HG02943 (cell line): ENCODE results near the gene PPP3CA.
A peak's percentile ranks its signal among the peaks of the same experiment; 100 is the strongest.
"Not testable (repeated sequence)": the region's sequence is repeated elsewhere in the genome, so short reads cannot be mapped to it uniquely, and the experiment has no call there.

Experiments used
- ATAC-seq: cut with Tn5 transposase; IDR thresholded peaks from one replicate; pipeline ENCODE4 v1.9.1; 2021; ENCODE audit warnings: mild to moderate bottlenecking, low read depth, moderate library complexity; ENCODE audit not compliant: unreplicated experiment

The PPP3CA gene

DNA sequence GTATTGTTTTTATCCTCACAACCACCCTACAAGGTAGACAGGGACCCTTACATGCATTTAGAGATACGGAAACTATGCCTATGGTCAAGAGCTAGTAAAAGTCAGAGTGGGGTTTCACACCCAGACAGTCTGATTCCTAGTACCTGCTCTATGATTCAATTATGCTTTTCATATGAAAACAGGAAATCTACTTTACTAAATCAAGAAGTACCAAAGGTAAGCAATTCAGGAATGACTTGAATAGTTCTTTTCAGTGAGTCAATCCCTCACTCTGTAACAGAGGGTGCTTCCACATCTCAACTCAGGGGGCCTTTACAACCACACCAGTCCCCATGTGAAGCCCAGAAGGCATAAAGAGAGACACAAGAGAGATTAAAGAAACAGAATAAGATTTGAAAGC, 191.4 kb downstream of the PPP3CA start:
- ATAC-seq, result no peak

DNA sequence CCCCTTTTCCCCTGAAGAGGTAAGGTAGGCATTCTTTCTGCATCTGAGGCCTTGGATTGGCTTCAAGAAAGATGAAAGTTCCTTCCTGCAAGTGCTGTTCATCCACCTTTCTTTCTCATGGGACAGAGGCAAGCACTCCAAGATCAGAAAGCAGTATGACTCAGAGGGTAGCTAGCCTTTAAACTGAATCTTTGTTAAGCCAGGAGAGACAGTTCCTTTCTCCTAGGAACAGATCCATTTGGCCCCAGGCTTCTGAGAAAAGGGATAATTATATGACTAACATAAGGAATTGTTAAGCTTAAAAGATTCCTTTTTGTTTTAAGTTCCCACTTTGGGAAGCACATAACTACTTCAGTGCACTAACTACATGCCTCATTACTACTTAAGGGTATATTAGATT, 192.0 kb downstream of the PPP3CA start:
- ATAC-seq, result no peak

DNA sequence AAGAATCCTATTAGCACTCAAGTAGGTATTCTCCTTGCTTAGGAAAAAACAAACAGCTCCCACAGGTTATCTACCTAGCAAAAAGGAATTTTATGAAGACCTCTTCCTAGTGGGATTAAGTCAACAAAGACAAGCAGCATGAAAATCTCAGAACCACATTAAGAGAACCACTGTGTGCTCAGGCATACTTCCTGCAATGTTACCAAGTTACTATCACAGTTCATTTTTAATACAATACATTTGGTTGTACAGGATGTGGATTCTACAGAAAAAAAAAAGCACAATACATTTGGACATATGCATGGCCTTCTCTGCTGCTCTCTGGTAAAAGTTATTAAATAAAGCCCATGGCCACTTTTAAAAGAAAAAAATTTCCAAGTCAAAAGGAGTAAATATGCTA, 193.7 kb downstream of the PPP3CA start:
- ATAC-seq, result no peak

DNA sequence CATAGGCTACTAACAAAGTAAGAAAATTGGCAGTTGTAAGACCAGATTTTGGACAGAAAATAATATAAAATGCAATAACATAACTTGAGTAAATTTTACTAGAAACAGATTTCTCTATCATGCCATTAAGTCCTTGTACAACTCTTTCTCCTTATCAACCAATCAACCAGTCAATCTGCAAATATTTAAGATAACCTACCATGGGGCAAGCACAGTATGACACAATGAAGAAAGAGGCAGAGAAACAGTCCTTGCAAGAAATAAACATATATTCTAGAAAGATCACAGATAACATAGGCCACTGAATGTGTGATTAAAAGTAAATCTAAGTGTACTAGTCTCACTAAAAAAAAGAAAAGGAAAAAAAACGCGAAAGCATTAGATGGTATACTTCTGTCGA, 194.8 kb downstream of the PPP3CA start:
- ATAC-seq, result no peak

DNA sequence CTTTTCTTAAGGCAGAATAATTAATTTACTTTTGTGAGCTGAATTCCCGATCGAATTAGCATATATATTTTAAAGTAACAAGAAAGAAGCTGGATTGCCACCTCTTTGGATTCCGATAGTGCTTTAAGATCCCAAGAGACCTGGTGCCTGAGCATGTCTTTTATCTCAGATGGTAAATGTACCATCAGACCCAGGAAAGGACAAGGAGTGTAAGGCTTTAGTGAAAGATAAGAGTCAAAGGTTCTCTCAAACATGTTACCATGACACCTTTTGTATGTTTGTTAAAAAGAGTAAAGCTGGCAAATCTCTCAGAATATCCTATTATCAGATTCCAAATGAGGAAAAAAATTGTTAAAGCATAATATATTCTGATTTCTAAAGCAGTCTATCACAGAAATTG, 198.8 kb downstream of the PPP3CA start:
- no peak for ATAC-seq

DNA sequence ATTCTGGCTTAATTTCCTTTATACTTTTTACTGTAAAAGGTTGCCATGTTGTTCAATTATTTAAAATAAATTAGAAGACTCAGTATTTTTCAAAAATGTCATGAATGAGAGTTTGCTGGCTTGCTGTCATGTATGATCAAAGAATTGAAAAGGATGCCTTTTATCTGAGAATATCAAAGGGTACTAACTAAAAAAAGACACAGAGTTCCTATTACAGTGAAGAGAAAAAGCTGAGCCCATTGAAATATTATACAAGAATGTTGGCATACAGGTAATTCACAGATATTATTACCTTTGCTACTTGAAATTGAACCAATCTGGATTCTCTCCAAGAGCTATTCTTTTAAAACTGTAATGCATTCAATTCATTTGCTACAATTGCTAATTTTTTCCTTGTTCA, 200.0 kb downstream of the PPP3CA start:
- no peak for ATAC-seq

DNA sequence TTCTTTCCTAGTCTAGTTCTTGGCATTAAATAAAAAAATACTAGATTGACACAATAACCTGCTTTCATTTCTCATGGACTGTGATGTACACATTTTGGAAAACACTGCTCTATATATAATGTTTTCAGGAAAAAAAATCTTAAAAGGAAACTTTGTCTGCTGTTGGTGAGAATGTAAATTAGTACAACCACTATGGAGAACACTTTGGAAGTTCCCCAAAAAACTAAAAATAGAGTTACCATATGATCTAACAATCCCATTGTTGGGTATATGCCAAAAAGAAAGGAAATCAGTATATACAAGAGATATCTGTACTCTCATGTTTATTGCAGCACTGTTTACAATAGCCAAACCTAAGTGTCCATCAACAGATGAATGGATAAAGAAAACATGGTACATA, 202.3 kb downstream of the PPP3CA start:
- ATAC-seq, result no peak

DNA sequence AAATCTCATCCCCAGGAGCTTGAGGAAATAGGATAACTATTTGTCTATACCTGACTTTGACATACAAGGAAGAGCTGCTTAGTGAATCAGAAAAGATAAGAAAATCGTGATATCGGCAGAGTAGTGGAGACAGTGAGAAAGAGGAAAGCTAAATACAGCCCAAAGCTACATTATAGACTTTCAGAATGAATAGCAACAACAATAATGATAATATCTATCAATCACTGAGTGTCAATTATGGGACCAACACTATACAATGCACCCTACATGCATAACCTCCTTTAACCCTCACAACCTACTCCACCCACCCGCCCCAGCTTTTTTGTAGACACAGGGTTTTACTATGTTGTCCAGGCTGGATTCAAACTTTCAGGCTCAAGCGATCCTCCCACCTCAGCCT, 205.1 kb downstream of the PPP3CA start:
- no peak for ATAC-seq

DNA sequence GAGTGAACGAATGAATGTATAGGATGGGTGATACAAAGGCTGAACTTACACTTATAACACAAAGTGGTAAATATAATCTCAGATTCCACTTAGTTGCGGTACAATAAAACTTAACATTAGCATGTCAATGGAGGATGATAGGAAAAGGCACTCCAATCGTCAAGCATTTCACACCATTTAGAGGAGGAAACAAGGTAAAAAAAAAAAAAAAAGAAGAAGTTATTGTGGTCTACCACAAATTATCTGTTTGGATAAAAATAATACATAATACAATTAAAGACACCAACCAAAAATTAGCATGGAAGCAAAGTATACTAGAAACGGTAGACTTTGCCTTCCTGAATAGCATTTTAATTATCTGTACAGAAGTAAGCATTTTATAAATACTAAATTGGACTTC, 205.5 kb downstream of the PPP3CA start:
- ATAC-seq, result no peak

DNA sequence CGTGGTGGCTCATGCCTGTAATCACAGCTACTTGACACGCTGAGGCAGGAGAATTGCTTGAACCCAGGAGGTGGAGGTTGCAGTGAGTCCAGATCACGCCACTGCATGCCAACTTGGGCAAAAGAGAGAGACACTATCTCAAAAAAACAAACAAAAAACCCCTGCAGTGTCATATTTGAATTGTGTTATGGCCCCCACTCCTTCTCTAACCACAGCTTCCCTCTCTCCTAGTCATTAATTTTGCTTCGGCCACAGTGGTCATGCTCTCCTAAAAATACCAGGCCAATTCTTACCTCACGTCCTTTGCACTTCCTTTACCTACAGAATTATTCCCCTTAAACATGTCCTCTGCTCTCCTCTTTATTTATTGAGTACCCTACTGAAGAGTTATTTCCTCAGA, 206.1 kb downstream of the PPP3CA start:
- no peak for ATAC-seq

DNA sequence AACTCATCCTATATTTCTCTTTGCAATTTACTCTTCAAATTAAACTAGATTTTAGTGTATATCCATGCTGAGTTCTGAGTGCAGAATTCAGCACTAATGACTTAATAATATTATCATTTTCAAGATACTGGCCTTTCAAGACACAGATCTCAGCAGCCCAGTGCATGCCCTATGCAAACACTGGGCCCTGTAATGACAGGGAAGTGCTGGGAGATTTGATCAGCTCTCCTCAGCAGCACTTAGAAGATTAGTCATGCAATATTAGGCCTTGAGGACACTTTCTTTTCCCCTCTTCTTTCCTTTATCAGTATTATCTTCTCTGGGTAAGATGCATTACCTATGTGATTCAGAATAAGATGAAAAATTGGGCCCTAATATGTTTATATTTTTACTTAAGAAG, 207.1 kb downstream of the PPP3CA start:
- no peak for ATAC-seq

DNA sequence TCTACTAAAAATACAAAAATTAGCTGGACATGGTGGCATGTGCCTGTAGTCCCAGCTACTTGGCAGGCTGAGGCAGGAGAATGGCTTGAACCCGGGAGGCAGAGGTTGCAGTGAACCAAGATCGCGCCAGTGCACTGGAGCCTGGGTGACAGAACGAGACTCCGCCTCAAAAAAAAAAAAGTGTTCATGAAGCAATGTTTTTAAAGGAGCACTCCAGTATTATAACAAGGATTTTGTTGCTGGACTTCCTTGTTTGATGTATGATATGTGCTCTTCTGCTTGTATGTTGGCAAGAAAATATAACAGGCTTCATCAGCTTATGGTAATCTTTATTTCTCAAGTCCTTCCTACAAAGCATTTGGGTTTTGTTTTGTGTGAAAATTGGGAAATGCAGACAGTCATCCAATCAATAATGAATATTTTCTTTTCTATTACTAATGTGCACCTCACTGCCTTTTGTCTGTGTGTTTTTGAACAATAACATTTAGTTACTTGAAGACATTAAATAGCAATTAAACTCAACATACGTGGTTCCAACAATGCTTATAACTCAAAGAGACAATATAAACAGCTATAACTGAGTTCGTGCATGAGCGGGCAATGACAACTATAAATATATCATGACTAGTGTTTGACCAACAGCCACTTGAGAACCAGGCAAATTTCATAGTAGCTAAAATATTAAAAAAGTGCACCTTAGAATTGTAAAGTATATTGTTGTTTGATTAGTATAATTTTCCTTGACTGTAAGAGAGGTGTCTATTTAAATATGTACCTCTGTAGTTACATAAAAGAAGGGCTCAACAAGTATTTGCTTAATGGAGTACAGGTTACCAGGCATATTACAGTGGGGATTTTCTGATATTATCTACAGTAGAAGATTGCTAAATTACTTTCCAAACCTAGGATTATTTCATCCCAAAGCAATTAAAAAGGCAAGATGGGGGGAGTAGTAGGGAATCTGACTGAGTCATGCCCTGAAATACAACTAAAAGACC, 210.7 kb downstream of the PPP3CA start:
- ATAC-seq, result no peak

DNA sequence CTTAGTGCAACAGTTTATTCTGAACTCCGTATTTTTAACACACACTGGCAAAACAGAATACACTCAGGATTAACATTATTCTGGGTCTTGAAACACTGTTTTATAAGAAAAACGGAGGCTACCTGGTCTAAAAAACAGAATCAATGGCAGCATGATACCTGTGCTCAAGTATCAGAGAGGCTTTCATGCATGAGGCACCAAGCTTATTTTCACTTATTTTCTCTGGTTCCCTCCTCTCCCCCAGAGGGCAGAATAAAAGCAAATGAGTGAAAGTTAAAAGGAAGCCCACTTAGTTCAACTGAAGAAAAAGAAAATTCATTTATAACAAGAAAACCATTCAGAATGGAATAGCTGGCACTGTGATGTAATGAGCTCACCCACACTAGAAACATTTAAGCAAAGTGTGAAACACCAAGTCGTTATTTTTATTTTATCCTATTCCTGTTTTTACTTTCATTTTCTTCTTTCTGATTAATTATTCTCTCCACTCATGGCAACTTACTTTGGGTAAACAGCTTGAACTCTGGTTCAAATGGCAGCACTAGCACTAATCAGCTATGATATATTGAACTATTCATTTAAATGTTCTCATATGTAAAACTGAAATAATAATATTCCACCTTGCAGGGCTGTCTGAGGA, 211.8 kb downstream of the PPP3CA start:
- peak; percentile 64 for ATAC-seq

DNA sequence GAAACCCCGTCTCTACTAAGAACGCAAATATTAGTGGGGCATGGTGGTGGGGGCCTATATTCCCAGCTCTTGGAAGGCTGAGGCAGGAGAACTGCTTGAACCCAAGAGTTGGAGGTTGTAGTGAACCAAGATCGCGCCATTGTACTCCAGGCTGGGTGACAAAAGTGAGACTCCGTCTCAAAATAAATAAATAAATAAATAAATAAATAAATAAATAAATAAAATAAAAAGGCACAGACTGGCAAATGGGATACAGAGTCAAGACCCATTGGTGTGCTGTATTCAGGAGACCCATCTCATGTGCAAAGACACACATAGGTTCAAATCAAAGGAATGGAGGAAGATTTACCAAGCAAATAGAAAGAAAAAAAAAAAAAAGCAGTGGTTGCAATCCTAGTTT, 216.3 kb downstream of the PPP3CA start:
- ATAC-seq, result not testable (repeated sequence)

DNA sequence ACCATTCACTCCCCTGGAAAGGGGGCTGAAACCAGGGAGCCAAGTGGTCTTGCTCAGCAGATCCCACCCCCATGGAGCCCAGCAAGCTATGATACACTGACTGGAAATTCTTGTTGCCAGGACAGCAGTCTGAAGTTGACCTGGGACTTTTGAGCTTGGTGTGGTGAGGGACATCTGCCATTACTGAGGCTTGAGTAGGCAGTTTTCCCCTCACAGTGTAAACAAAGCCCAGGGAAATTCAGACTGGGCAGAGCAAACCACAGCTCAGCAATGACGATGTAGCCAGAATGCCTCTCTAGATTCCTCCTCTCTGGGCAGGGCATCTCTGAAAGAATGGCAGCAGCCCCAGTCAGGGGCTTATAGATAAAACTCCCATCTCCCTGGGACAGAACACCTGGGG, 218.4 kb downstream of the PPP3CA start:
- not testable (repeated sequence) for ATAC-seq

DNA sequence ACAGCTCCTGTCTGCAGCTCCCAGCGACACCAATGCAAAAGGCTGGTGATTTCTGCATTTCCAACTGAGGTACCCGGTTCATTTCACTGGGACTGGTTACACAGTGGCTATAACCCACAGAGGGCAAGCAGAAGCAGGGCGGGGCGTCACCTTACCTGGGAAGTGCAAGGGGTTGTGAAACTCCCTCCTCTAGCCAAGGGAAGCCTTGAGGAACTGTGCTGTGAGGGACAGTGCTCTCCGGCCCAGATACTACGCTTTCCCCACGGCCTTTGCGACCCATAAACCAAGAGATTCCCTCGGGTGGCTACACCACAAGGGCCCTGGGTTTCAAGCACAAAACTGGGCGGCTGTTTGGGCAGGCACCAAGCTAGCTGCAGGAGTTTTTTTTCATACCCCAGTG, 218.9 kb downstream of the PPP3CA start:
- no peak for ATAC-seq

DNA sequence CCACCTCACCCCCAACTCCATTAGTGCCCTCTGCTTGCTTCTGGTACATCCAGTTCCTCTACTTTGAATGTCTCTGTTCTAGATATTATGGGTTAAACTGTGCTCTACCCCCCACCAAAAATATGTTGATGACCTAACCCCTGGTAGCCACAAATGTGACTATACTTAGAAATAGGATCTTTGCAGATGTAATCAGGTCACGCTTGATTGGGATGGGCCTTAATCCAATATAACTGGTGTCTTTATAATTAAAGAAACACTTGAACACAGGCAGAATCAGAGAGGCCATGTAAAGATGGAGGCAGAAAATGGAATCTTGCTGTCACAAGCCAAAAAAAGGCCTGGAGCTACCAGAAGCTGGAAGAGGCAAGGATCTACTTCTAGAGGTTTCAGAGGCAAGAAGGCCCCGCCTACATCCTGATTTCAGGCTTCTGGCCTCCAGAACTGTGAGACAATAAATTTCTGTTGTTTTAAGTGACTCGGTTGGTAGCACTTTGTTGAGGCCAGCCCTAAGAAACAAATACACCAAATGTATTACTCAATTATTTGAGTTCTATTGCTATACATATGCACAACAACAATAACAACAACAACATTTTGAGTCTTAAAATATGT, 220.0 kb downstream of the PPP3CA start:
- ATAC-seq, result no peak

DNA sequence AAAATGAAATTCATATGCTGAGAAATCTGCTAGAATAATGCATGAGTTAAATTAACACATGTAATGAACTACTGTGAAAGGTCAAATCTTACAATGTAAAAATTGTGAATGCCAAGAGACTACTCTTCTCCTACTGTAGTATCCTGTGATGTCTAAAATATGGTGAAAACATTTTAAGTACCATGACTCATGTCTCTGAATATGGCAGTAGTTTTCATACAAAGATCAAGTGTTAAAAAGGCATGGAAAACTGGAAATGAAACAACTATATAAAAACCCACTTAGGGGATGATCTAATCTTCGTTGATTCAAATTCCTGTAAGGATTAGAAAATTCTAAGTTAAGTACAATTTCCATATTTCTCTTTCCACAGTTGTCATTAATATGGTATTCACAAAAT, 221.3 kb downstream of the PPP3CA start:
- ATAC-seq, result no peak

DNA sequence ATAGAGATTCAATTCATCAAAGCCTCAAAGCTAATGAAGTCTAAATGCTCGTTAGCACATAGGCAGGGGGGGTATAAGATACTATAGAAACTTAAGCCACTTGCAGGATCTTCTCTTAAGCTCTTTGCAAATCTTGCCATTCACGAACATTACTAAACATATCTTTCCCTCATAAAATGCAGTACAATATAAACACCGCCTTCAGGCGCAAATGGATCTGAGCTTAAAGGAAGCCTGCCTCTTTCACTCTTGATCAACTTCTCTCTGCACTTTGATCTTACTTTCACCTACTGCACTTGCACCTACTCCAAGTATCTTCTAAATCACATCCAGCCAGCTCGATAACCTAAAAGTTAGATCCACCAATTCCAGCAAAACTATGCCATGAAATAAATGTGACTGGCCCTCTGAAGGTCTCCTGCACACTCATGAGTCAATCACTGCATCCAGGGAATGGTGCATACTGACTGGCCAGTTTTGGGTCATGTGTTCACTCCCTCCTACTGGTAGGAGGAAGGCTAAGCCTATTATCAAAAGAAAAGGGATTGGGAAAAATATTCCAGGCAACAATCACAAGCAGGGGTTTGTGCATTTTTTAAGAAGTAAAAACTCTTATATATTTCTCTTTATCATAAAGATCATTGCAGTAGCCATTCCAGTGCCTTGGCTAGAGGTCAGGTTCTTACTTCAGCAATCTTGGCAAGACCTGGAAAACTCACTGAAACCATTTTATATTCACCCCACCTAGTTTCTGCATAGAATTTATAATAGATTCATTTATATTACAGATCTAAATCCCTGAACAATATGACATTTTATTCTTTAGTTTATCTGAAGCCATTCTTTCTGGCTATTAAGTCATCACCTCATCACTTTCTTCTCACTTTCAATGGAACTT, 222.0 kb downstream of the PPP3CA start:
- no peak for ATAC-seq

DNA sequence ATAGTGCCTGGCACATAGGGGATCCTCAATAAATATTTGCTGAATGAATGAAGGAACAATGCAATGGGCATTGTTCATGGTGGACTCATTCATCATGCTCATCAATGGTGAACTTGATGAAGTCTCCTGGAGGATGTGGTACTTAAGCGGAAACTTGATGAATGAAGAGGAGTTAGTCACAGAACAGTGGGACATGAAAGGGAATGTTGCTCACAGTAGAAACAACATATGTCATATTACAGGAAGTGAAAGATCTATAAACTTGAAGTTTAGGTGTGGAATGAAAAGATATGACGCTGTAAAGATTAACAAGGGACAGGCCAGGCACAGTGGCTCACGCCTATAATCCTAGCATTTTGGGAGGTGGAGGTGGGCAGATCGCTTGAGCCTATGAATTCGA, 224.1 kb downstream of the PPP3CA start:
- no peak for ATAC-seq

DNA sequence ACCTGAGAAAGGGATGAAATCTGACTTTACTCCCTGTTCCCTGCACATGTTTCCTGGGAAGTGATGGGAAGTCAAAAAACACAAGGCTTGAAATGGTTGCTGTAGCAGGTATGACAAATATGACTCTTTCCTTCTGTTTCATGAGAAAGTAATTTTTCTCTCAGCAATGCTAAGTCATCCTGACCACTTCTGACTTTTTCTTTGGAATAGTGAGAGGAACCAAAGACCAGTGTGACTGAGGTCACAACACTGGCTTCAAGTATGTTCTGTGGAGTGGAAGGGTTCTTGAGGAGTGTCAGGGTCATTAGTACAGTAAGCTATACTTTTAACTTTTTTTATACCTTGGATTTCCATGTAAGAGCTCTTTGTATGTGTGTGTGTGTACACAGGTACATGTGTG, 225.3 kb downstream of the PPP3CA start:
- ATAC-seq, result no peak
